Measurements from ENCODE around the gene ZNF764. TPM values are rescaled to one million over a fixed set of nuclear protein-coding genes. Genes with fewer than 3 reads are reported as not detected.
"Not testable (repeated sequence)": the region's sequence is repeated elsewhere in the genome, so short reads cannot be mapped to it uniquely, and the experiment has no call there.

Gene ZNF764
- total RNA-seq, 1 experiment from 2014 or later, result 8.3 TPM

DNA sequence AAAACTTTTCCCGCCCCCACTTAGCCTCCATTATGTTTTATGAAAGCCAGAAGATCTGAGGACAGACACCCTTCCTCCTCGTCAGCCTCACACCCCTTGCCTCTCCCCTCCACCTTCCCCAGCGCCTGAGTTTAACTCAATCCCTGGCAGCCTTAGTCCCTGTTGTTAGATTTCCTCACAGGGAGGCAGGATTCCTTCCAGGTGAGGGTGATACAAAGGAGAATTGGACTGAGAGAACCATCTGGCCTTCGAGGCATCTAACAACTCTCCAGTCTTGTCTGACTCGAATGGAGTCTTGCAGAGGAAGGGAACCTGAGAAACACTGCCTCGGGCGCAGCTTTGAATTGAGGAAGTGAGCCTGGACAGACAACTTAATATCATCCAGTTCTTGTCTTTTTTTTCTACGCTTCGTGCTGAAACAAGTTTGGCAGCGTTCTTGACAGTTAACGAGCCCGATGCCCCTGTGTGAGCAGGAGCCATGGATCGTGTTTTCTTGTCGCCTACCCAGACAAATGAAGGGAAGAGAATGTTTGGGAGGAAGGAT lies 30.5 kb downstream of the ZNF764 start:
- DNase-seq (ENCODE audit: low spot score), result peak; percentile 67

DNA sequence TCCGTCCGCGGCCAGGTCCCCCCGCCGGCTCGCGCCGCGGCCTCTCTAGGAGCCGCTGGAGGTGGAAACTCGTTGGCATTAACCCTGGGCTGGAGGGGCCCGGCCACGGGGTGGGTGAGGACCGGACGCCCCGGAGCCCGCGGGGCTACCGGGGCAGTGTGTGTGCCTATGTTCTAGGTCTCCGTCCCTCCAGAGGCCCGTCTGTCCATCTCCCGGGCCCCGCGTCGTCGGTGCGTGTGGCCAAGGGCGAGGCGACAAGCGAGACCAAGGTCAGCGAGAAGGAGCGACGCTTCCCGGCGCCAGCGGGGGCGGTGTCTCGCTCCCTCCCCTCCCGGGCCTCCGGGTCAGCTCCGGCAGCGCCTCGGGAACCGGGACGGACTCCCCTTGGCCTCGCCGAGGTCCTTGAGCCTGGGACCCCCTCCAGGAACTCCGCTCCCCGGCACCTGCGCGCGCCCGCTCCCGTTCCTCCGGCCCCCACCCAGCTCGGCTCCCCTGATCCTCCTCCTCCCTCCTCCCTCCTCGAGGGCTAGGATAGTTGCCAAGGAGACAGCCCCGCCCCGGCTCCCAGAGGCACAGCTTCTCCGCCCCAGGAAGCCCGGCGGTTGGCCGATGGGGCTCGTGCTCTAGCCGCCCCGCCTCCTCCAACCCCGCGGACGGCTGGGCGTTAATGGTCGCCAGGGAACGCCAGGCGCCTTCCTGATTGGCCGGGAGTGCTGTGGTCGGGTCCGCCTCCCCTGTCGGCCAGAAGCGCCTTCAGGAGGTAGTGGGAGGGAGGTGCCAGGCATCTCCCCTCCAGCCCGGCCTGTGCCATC lies 31.1 kb downstream of the ZNF764 start:
- DNase-seq (ENCODE audit: low spot score), result peak; percentile 99

DNA sequence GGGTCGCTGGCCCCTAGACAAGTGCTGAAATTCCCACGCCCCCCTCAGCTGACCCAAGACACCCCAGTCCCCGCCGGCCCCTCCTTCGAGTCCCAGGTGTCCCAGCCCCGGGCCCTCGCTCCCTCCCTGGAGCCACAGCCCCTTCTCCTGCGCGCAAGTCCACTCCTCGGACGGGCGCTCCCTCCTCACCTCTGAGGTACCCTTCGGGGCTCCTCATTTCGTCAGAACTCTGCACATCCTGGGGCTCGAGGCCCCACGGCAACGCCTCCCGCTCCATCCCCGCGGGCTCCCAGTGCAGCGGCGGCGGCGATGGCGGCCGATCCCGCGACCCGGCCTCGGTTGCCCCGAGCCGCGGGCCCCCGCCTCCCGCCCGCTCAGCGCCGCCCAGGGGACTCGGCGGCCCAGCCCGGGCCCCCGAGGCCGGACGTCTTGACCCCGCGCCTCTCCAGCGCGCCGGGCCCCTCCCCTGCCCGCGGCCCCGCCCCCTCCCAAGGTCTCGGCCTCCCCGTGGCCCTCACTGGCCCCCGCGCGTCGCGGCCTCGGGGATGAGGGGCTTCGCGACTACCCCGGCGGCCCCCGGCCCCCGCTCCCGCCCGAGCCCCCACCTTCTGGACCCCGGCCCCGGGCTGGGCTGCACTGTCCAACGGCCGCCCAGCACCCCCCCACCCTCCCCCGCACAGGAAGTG lies 31.9 kb downstream of the ZNF764 start, which contains the start of gene ZNF768:
ZNF768 (minus strand) TSS at position 430 of the 686 bp plus-strand sequence; CDS start at position 277, 153 bp downstream.
- DNase-seq (ENCODE audit: low spot score), result no peak

DNA sequence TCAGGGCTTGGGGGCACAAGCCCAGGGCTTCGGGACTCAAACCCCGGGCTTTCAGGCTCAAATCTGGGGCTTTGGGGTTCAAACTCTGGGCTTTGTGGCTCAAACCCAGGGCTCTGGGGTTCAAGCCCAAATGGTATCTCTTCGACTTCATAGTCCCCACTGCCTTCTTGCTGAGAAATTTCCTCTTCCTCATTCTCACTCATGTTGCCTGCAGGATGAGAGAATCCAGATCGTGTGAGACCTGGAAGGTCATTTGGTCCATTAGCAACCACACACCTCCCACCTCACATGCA lies 32.4 kb downstream of the ZNF764 start:
- DNase-seq (ENCODE audit: low spot score), result no peak

DNA sequence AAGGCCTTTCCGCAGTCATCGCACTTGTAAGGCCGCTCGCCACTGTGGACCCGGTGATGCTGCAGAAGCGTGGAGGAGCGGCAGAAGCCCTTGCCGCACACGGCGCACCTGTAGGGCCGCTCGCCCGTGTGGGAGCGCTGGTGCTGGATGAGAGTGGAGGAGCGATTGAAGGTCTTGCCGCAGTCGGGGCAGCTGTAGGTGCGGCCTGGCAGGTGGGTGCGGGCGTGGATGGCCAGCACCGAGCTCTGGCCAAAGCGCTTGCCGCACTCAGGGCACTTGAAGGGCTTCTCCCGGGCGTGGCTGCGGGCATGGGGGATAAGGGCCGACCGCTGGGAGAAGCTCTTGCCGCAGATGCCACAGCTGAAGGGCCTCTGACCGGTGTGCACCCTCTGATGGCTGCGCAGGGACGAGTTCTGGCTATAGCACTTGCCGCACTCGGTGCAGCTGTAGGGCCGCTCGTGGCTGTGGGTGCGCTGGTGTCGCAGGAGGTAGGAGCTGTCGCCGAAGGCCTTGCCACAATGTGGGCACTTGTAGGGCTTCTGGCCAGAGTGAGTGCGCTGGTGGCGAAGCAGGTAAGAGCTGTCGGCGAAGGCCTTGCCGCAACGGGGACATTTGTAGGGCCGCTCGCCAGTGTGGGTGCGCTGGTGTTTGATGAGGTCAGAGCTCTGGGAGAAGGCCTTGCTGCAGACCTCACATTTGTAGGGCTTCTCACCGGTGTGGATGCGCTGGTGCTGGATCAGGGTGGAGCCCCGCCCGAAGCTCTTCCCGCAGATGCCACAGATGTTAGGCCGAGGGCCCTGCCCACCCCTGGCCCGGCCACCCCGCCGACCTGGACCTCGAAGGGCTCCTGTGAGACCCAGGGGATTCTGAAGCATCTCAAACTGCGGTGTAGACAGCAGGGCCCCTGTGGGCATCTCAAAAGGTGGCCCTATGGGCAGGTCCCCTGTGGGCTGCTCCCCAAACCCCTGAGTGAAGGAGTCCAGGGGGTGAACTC lies 33.3 kb downstream of the ZNF764 start:
- DNase-seq (ENCODE audit: low spot score), result no peak

DNA sequence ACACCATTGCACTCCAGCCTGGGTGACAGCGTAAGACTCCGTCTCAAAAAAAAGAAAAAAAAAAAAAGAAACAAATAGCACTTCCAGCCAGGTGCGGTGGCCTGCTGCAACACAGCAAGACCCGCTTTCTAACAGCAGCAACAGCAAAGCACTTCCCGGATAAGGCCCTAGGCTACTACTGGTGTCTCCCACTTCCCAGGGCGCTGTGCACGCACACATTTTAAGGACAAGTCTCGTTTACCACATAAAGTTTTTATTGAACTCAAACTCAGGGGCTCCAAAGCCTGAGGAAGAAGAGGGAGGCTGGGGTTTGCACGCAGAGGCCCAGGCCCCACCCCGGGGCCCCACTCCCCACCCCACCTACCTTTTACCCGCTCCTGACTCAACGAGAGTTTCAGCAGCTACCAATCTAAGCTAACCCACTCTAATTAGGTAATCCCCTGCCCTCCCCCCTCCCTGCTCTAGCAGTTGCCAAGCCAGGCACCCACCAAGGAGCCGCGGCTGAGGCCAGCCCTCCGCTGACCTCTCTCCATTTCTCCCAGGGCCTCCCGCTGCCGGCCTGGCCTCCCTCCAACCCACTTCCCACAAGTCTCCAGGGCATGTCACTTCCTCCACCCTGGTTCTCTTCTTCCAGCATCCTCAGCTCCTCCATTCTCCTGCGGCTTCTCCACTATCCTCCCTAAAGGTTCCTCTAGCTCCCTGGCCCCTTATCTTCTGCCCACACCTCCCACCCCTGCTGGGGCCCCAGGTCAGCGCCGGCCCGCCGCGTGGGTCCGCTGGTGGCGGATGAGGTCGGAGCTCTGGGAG lies 34.2 kb downstream of the ZNF764 start:
- DNase-seq (ENCODE audit: low spot score), result no peak

DNA sequence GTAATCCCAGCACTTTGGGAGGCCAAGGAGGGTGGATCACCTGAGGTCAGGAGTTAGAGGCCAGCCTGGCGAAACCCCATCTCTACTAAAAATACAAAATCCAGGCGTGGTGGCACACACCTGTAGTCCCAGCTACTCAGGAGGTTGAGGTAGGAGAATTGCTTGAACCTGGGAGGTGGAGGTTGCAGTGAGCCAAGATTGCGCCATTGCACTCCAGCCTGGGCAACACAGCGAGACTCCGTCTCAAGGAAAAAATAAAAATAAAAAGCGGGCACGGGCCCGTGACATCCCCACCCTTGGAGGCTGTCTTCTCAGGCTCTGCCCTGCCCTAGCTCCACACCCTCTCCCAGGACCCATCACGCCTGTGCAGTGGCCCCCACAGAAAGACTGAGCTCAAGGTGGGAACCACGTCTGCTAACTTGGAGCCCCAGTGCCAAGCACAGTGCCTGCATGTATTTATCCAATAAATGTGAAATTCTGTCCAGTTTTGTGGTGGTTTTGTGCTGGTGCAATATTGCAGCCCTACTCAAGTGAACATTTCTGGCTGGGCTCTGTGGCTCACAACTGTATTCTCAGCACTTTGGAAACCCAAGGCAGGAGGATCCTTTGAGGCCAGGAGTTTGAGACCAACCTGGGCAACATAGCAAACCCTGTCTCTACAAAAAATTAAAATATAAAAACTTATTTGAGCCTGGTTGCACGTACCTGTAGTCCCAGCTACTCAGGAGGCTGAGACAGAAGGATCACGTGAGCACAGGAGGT lies 35.3 kb downstream of the ZNF764 start:
- not testable (repeated sequence) for DNase-seq (ENCODE audit: low spot score)

DNA sequence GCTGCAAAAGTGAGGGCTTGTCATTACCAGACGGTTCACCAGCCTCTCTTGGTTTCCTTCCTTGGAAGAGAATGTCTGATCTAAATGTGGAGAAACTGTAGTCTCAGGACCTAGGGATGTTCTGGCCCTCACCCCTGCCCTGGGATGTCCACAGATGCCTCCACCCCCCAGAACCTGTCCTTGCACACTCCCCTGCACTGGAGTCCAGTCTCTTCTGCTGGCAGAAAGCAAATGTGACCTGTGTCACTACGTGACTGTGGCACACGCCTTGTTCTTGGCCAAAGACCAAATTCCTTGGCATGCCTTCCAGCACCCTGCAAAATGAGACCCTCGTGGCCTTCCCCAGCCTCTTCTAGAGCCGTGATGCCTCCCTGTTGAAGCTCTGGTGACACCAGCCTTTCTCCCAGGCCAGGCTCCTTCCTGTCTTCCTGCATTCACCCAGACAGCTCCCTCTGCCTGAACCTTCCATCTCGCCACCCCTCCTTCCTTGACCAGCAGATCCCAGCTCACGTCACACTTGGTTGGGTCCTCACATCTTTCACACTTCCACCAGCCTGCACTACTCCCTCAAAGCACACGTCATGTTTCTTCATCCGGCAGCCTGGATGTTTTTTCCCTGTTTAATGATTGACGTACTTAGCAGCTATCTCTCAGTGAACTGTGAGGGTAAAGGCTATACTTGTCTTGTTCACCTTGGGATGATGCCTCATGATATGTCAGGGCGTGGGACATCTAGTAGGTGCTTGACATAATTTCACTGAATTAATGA lies 36.1 kb downstream of the ZNF764 start:
- peak; percentile 47 for DNase-seq (ENCODE audit: low spot score)

DNA sequence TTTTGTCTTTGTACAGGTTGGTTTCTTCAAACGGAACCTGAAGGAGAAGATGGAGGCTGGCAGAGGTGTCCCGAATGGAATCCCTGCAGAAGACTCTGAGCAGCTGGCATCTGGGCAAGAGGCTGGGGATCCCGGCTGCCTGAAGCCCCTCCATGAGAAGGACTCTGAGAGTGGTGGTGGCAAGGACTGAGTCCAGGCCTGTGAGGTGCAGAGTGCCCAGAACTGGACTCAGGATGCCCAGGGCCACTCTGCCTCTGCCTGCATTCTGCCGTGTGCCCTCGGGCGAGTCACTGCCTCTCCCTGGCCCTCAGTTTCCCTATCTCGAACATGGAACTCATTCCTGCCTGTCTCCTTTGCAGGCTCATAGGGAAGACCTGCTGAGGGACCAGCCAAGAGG lies 36.7 kb downstream of the ZNF764 start:
- no peak for DNase-seq (ENCODE audit: low spot score)

DNA sequence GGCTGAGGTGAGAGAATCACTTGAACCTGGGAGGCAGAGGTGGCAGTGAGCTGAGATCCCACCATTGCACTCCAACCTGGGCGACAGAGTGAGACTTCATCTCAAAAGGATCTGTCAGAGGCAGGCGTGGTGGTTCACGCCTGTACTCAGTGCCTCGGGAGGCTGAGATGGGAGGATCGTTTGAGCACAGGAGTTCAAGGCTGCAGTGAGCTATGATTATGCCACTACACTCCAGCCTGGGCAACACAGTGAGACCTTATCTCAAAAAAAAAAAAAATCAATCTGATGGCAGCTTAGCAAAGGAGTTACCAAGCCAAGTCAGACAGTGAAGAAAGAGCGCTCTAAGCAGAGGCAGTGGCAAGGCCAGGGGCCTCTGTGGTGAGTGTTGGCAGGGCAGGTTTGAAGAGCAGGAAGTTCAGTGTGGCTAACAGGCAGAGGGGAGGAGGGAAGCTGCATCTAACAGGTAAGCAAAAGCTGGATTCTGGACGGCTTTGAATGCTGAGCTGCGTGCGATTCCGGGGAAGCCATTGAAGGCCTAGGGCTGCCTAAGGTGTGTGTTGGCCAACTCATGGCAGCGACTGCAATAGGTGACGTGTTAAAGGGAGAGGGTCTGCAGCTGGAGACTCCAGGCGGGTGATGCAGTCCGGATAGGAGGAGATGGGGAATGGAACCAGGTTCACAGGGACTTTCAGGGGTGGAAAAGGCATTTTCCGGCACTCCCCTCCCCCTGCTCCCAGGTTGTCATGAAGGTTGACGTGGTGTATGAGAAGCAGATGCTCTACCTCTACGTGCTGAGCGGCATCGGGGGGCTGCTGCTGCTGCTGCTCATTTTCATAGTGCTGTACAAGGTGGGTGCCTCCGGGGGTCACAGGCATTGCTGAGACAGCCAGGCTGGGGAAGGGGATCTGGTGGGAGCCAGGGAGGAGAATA lies 38.8 kb downstream of the ZNF764 start:
- no peak for DNase-seq (ENCODE audit: low spot score)

DNA sequence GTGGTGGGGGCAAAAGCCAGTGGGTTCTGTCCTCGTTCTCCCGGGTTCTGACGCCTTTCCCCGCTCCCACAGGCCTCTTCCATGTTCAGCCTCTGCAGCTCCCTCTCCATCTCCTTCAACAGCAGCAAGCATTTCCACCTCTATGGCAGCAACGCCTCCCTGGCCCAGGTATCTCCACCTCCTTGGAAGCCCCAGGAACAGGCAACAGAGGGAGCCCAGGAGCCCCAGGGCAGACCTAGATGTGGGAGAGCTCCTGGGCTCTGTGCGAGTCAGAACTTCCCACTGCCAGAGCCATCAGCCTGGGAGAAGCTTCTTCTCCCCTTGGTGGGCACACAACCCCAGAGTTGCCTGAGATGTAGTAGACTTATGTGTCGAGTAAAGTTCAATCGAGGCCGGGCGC lies 39.6 kb downstream of the ZNF764 start:
- no peak for DNase-seq (ENCODE audit: low spot score)

DNA sequence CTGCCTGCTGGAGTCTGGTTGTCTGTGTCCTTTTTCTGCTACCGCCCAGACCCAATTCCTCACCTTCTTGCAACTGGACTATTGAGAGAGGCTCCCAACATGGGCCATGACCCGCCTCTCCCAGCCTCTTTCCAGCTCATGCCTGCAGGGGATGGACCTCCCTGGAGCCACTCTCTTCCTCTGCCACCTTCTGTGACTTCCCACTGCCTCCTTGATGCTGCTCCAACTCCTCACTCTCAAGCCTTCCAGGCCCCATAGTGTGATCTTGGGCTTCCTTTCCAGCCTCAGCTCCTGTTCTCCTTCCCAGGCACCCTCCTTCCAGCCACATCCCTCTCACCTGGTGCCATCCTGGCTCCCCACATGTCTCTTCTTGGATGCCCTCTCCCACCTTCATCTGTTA lies 42.9 kb downstream of the ZNF764 start:
- no peak for DNase-seq (ENCODE audit: low spot score)

DNA sequence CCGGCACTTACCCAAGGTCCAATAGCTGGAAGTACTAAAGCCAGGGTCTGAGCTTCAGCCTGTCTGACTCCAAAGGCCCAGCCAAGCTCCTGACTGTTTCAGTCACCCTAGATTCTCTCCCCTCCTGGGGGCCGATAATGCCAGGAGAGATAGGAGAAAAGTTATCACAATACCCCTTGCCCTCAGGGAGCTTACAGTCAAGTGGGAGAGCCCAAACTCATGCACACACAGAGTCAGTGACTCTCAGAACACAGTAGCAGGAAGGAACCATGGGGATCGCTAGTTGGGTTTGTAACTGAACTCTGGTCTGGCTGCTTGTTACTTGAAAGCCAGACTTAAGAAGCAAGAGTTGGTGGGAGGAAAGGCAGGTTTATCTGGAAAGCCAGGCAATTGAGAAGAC lies 46.7 kb downstream of the ZNF764 start:
- DNase-seq (ENCODE audit: low spot score), result no peak

DNA sequence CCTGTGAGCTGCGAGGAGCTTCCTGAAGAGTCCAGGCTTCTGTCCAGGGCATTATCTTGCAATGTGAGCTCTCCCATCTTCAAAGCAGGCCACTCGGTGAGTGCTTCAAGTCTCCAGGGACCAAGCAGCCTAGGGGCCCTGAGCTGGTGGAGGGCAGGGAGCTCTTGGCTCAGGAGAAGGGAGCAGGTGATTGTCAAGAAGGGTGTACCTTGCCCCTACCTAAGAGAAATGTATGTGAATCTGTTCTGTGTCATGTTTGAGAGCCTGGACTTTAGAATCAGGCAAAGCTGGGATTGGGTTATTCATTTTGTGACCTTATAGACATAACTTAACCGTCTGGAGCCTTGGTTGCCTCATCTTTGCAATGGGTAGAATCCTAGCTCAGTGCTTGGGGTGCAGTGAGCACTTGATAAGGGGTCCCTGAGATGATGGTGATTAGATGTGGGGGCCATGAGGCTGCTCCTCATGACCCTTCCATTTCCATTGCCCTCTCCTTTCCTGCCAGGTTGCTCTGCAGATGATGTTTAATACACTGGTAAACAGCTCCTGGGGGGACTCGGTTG lies 47.7 kb downstream of the ZNF764 start:
- DNase-seq (ENCODE audit: low spot score), result no peak

DNA sequence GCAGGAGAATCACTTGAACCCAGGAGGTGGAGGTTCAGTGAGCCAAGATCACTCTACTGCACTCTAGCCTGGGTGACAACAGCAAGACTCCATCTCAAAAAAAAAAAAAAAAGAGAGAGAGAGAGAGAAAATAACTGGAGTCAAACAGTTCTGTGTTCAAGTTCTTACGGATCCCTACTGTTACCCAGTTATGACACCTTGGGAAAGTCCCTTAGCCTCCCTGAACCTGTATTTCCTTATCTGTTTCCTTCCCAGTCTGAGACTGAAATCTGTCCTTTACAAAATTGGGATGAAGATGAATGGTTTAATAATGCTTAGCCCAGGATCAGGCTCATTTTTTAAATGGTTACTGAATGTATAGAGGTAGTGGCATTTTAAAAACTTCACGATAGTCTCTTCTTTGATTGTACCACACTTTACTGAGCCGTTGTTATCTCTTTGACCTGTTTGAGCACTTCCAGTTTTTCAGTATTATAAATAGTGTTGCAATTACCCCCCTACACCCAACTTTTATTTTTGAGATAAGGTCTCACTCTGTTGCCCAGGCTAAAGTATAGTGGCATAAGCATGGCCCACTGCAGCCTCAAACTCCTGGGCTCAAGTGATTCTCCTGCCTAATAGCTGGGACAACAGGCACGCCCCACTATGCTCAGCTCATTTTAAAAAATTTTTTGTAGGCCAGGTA lies 49.0 kb downstream of the ZNF764 start:
- DNase-seq (ENCODE audit: low spot score), result no peak
